GM23338 (cell line): ENCODE results near the gene TPO. TPM values are rescaled to one million over a fixed set of nuclear protein-coding genes. Genes with fewer than 3 reads are reported as not detected.

ENCODE experiments used
- ATAC-seq: fragments of 200-7000 bp; cut with Tn5 transposase; 3 replicates; pipeline ENCODE4 v1.9.1; 2020
- DNase-seq: peaks from one replicate; pipeline ENCODE4 v3.0.0-alpha.2; 2015; ENCODE audit warnings: low spot score
- H2AFZ ChIP-seq: fragments of 200-600 bp; sonication (generic); 2 replicates; pipeline ENCODE4 v1.8.0; 2016; ENCODE audit warnings: antibody characterized with exemption, mild to moderate bottlenecking, moderate library complexity
- H3F3A ChIP-seq: fragments of 200-600 bp; sonication (generic); replicated peaks from 2 replicates; pipeline ENCODE4 v1.8.0; 2017; ENCODE audit warnings: antibody characterized with exemption, mixed run types, low read depth
- H3K27ac ChIP-seq: fragments of 200-600 bp; sonication (generic); 2 replicates; pipeline ENCODE4 v1.6.1; 2016; ENCODE audit warnings: low read depth
- H3K27me3 ChIP-seq: fragments of 200-600 bp; sonication (generic); 2 replicates; pipeline ENCODE4 v1.8.0; 2016; ENCODE audit warnings: mild to moderate bottlenecking, mixed run types, moderate library complexity; ENCODE audit not compliant: insufficient read depth
- H3K36me3 ChIP-seq: fragments of 200-600 bp; sonication (generic); 2 replicates; pipeline ENCODE4 v1.8.0; 2016; ENCODE audit warnings: mild to moderate bottlenecking; ENCODE audit not compliant: insufficient read depth
- H3K4me1 ChIP-seq: fragments of 200-600 bp; sonication (generic); 2 replicates; pipeline ENCODE4 v1.8.0; 2016; ENCODE audit warnings: mild to moderate bottlenecking, moderate library complexity; ENCODE audit not compliant: insufficient read depth
- H3K4me2 ChIP-seq: fragments of 200-600 bp; sonication (generic); 2 replicates; pipeline ENCODE4 v1.7.1; 2017; ENCODE audit warnings: mixed run types
- H3K4me3 ChIP-seq: fragments of 200-600 bp; sonication (generic); 2 replicates; pipeline ENCODE4 v1.6.1; 2016; ENCODE audit warnings: mixed run types
- H3K79me2 ChIP-seq: fragments of 200-600 bp; sonication (generic); replicated peaks from 2 replicates; pipeline ENCODE4 v1.8.0; 2017; ENCODE audit warnings: mild to moderate bottlenecking; ENCODE audit not compliant: insufficient read depth
- H3K9me2 ChIP-seq: fragments of 200-600 bp; sonication (generic); 2 replicates; pipeline ENCODE4 v1.8.0; 2017; ENCODE audit not compliant: insufficient read depth
- H4K20me1 ChIP-seq: fragments of 200-600 bp; sonication (generic); replicated peaks from 2 replicates; pipeline ENCODE4 v1.8.0; 2017; ENCODE audit warnings: mild to moderate bottlenecking; ENCODE audit not compliant: insufficient read depth
- H3K27ac Mint-ChIP-seq: 2 replicates; pipeline ENCODE4 v1.8.0; 2020; ENCODE audit warnings: inconsistent platforms, mild to moderate bottlenecking, moderate library complexity, mixed read lengths
- H3K27me3 Mint-ChIP-seq: 3 replicates; pipeline ENCODE4 v1.8.0; 2022; ENCODE audit warnings: low read depth, mild to moderate bottlenecking, moderate library complexity, mixed read lengths, inconsistent platforms; ENCODE audit not compliant: insufficient read depth, poor library complexity
- H3K36me3 Mint-ChIP-seq: 3 replicates; pipeline ENCODE4 v1.8.0; 2021; ENCODE audit warnings: low read depth, mild to moderate bottlenecking, inconsistent platforms, moderate library complexity, mixed read lengths
- H3K4me1 Mint-ChIP-seq: 3 replicates; pipeline ENCODE4 v1.8.0; 2020; ENCODE audit warnings: mild to moderate bottlenecking, inconsistent platforms, mixed read lengths
- H3K4me3 Mint-ChIP-seq: 3 replicates; pipeline ENCODE4 v1.8.0; 2021; ENCODE audit warnings: moderate library complexity, mild to moderate bottlenecking, inconsistent platforms, mixed read lengths
- H3K9me3 Mint-ChIP-seq: 3 replicates; pipeline ENCODE4 v1.8.0; 2020; ENCODE audit warnings: moderate library complexity, mild to moderate bottlenecking, inconsistent platforms, mixed read lengths
- CREB1 ChIP-seq: fragments of 250-450 bp; sonication (Bioruptor Pico); IDR thresholded peaks from 2 replicates; pipeline ENCODE4 v1.5.0; 2020; ENCODE audit warnings: low read depth, mild to moderate bottlenecking, moderate library complexity
- EZH2 ChIP-seq: fragments of 200-600 bp; sonication (generic); IDR thresholded peaks from one replicate; pipeline ENCODE4 v1.8.0; 2017; ENCODE audit warnings: antibody characterized with exemption, mild to moderate bottlenecking, low read depth; ENCODE audit not compliant: unreplicated experiment
- JUNB ChIP-seq: IDR thresholded peaks from one replicate; pipeline ENCODE4 v1.6.1; 2016; ENCODE audit warnings: antibody characterized with exemption; ENCODE audit not compliant: unreplicated experiment
- POLR2AphosphoS5 ChIP-seq: IDR thresholded peaks from 2 replicates; pipeline ENCODE4 v1.6.1; 2016; ENCODE audit warnings: antibody characterized with exemption, low read depth
- ZNF114 ChIP-seq: fragments of 250-450 bp; sonication (Bioruptor Pico); IDR thresholded peaks from 2 replicates; pipeline ENCODE4 v1.5.0; 2020; ENCODE audit warnings: mild to moderate bottlenecking, moderate library complexity
- ZNF331 ChIP-seq: fragments of 250-450 bp; sonication (Bioruptor Pico); IDR thresholded peaks from 2 replicates; pipeline ENCODE4 v1.5.0; 2020; ENCODE audit warnings: low read depth, mild to moderate bottlenecking, moderate library complexity
- polyA plus RNA-seq: library from polyadenylated mRNA; unstranded; fragments of >200 nt; fragmentation: Nextera tagmentation; extraction: Ambion mirVana; gene quantifications from 2 replicates; pipeline ENCODE4 v1.2.1, GENCODE V29; 2016
- total RNA-seq: library from RNA; depleted of rRNA; stranded (reverse); fragments of >200 nt; shearing (Covaris generic); gene quantifications from 2 replicates; pipeline ENCODE4 v1.2.3, GENCODE V29; 2014
- TF ChIP-seq, protein P1 (sequence below): fragments of 250-450 bp; sonication (Bioruptor Pico); IDR thresholded peaks from 2 replicates; pipeline ENCODE4 v1.5.0; 2020; ENCODE audit warnings: mild to moderate bottlenecking, moderate library complexity
- TF ChIP-seq, protein P2 (sequence below), 2 experiments: fragments of 200-600 bp in 1 of 2; sonication (generic) in 1 of 2; conservative IDR thresholded peaks; 2 replicates each; pipeline versions ENCODE4 v1.5.1 to v1.6.1; 2016 to 2017; ENCODE audit warnings: antibody characterized with exemption in 2 of 2, low read depth in 2 of 2, mild to moderate bottlenecking in 2 of 2, moderate library complexity in 1 of 2
- TF ChIP-seq, protein P3 (sequence below): IDR thresholded peaks from one replicate; pipeline ENCODE4 v1.6.1; 2018; ENCODE audit warnings: antibody characterized with exemption; ENCODE audit not compliant: unreplicated experiment
- TF ChIP-seq, protein P4 (sequence below): IDR thresholded peaks from 2 replicates; pipeline ENCODE4 v1.6.1; 2016; ENCODE audit warnings: antibody characterized with exemption

TPO gene
- total and polyA plus RNA-seq, 2 experiments from 2014 or later: 0.74 TPM; not detected in 1

DNA sequence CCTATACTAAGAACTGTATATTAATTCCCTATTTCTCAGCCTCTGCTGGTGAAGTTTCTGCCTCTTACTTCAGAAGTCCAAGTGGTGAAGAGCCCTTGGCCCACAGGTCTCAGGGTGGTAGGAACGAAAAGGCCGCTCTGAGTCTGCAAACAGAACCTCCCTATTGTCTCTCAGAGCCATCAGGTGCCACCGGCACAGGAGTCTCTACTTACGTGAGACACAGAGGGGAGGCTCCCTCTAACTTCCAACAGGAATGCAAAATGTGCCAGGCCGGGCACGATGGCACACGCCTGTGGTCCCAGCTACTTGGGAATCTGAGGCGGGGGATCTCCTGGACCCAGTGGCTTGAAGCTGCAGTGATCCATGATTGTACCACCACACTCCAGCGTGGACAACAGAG is 143.0 kb downstream of the TPO start:
- ATAC-seq: no peak
- no peaks in the 10 kb centered on the region for H3K36me3 Mint-ChIP-seq
- TF ChIP-seq, protein P1, sequence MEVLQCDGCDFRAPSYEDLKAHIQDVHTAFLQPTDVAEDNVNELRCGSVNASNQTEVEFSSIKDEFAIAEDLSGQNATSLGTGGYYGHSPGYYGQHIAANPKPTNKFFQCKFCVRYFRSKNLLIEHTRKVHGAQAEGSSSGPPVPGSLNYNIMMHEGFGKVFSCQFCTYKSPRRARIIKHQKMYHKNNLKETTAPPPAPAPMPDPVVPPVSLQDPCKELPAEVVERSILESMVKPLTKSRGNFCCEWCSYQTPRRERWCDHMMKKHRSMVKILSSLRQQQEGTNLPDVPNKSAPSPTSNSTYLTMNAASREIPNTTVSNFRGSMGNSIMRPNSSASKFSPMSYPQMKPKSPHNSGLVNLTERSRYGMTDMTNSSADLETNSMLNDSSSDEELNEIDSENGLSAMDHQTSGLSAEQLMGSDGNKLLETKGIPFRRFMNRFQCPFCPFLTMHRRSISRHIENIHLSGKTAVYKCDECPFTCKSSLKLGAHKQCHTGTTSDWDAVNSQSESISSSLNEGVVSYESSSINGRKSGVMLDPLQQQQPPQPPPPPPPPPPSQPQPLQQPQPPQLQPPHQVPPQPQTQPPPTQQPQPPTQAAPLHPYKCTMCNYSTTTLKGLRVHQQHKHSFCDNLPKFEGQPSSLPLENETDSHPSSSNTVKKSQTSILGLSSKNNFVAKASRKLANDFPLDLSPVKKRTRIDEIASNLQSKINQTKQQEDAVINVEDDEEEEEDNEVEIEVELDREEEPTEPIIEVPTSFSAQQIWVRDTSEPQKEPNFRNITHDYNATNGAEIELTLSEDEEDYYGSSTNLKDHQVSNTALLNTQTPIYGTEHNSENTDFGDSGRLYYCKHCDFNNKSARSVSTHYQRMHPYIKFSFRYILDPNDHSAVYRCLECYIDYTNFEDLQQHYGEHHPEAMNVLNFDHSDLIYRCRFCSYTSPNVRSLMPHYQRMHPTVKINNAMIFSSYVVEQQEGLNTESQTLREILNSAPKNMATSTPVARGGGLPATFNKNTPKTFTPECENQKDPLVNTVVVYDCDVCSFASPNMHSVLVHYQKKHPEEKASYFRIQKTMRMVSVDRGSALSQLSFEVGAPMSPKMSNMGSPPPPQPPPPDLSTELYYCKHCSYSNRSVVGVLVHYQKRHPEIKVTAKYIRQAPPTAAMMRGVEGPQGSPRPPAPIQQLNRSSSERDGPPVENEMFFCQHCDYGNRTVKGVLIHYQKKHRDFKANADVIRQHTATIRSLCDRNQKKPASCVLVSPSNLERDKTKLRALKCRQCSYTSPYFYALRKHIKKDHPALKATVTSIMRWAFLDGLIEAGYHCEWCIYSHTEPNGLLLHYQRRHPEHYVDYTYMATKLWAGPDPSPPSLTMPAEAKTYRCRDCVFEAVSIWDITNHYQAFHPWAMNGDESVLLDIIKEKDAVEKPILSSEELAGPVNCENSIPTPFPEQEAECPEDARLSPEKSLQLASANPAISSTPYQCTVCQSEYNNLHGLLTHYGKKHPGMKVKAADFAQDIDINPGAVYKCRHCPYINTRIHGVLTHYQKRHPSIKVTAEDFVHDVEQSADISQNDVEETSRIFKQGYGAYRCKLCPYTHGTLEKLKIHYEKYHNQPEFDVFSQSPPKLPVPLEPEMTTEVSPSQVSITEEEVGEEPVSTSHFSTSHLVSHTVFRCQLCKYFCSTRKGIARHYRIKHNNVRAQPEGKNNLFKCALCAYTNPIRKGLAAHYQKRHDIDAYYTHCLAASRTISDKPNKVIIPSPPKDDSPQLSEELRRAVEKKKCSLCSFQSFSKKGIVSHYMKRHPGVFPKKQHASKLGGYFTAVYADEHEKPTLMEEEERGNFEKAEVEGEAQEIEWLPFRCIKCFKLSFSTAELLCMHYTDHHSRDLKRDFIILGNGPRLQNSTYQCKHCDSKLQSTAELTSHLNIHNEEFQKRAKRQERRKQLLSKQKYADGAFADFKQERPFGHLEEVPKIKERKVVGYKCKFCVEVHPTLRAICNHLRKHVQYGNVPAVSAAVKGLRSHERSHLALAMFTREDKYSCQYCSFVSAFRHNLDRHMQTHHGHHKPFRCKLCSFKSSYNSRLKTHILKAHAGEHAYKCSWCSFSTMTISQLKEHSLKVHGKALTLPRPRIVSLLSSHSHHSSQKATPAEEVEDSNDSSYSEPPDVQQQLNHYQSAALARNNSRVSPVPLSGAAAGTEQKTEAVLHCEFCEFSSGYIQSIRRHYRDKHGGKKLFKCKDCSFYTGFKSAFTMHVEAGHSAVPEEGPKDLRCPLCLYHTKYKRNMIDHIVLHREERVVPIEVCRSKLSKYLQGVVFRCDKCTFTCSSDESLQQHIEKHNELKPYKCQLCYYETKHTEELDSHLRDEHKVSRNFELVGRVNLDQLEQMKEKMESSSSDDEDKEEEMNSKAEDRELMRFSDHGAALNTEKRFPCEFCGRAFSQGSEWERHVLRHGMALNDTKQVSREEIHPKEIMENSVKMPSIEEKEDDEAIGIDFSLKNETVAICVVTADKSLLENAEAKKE (CRISPR knock-in tag): no peak
- TF ChIP-seq, protein P2, sequence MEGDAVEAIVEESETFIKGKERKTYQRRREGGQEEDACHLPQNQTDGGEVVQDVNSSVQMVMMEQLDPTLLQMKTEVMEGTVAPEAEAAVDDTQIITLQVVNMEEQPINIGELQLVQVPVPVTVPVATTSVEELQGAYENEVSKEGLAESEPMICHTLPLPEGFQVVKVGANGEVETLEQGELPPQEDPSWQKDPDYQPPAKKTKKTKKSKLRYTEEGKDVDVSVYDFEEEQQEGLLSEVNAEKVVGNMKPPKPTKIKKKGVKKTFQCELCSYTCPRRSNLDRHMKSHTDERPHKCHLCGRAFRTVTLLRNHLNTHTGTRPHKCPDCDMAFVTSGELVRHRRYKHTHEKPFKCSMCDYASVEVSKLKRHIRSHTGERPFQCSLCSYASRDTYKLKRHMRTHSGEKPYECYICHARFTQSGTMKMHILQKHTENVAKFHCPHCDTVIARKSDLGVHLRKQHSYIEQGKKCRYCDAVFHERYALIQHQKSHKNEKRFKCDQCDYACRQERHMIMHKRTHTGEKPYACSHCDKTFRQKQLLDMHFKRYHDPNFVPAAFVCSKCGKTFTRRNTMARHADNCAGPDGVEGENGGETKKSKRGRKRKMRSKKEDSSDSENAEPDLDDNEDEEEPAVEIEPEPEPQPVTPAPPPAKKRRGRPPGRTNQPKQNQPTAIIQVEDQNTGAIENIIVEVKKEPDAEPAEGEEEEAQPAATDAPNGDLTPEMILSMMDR (conservative IDR thresholded peaks at IDR 0.05; ENCODE audit: low read depth in 2 of 2): no peak
- TF ChIP-seq, protein P3, sequence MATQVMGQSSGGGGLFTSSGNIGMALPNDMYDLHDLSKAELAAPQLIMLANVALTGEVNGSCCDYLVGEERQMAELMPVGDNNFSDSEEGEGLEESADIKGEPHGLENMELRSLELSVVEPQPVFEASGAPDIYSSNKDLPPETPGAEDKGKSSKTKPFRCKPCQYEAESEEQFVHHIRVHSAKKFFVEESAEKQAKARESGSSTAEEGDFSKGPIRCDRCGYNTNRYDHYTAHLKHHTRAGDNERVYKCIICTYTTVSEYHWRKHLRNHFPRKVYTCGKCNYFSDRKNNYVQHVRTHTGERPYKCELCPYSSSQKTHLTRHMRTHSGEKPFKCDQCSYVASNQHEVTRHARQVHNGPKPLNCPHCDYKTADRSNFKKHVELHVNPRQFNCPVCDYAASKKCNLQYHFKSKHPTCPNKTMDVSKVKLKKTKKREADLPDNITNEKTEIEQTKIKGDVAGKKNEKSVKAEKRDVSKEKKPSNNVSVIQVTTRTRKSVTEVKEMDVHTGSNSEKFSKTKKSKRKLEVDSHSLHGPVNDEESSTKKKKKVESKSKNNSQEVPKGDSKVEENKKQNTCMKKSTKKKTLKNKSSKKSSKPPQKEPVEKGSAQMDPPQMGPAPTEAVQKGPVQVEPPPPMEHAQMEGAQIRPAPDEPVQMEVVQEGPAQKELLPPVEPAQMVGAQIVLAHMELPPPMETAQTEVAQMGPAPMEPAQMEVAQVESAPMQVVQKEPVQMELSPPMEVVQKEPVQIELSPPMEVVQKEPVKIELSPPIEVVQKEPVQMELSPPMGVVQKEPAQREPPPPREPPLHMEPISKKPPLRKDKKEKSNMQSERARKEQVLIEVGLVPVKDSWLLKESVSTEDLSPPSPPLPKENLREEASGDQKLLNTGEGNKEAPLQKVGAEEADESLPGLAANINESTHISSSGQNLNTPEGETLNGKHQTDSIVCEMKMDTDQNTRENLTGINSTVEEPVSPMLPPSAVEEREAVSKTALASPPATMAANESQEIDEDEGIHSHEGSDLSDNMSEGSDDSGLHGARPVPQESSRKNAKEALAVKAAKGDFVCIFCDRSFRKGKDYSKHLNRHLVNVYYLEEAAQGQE: no peak
- TF ChIP-seq POLR2AphosphoS5 (no peak), JUNB (no peak), ZNF114 (CRISPR knock-in tag) (no peak), ZNF331 (CRISPR knock-in tag) (no peak), CREB1 (no peak), EZH2 (no peak)
- TF ChIP-seq, protein P4, sequence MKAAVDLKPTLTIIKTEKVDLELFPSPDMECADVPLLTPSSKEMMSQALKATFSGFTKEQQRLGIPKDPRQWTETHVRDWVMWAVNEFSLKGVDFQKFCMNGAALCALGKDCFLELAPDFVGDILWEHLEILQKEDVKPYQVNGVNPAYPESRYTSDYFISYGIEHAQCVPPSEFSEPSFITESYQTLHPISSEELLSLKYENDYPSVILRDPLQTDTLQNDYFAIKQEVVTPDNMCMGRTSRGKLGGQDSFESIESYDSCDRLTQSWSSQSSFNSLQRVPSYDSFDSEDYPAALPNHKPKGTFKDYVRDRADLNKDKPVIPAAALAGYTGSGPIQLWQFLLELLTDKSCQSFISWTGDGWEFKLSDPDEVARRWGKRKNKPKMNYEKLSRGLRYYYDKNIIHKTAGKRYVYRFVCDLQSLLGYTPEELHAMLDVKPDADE: no peak
- H3K4me1 Mint-ChIP-seq: peaks cover 11% of the 10 kb centered on the region; the same call in 2 of the 3 replicates
- H4K20me1 ChIP-seq: peaks cover 4% of the 10 kb centered on the region
- no peaks in the 10 kb centered on the region for H3K9me3 Mint-ChIP-seq
- DNase-seq: no peak
- H3K4me3 ChIP-seq: no peak overlapping the region
- no peaks in the 10 kb centered on the region for H3K36me3 ChIP-seq
- no peak overlapping the region for H3K4me2 ChIP-seq
- H3K79me2 ChIP-seq: no peaks in the 10 kb centered on the region
- no peak overlapping the region for H3K27ac ChIP-seq
- no peak overlapping the region for H2AFZ ChIP-seq
- H3K27ac Mint-ChIP-seq: no peak overlapping the region
- H3F3A ChIP-seq: no peaks in the 10 kb centered on the region
- H3K4me1 ChIP-seq: no peaks in the 10 kb centered on the region
- no peaks in the 10 kb centered on the region for H3K27me3 ChIP-seq
- H3K9me2 ChIP-seq: no peaks in the 10 kb centered on the region
- no peak overlapping the region for H3K4me3 Mint-ChIP-seq
- H3K27me3 Mint-ChIP-seq: peaks cover 7% of the 10 kb centered on the region
